ENCODE results near the gene ABTB1.

The ABTB1 gene

DNA sequence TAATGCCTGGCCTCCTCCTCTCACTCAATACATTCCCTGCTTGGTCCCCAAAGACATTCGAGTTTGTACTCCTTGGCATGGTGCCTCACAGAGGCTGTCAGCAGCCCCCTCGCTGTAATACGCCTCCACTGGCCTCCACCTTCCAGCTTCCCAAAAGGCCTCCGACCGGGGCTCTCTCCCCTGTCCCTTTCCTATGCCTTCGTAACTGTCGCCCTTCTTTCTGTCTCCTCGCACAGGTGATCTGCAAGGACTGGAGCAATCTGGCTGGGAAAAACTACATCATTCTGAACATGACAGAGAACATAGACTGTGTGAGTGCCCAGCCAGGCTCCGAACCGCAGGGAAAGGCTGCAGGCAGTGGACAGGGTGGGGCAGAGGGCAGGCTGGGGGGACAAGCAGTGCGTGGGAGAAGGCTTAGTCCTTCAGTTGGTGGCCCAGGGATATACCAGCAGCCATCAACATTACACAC, 10.7 kb upstream of the ABTB1 start:
- Histone ChIP-seq H3K79me2 (ENCODE audit: insufficient read depth, low read length) (no peaks in the 10 kb centered on the region), H3K27me3 (ENCODE audit: insufficient read depth, low read length) (no peaks in the 10 kb centered on the region), H3K9me2 (ENCODE audit: low read depth, low read length) (no peaks in the 10 kb centered on the region), H3K9me3 (ENCODE audit: low read length) (no peaks in the 10 kb centered on the region), H3K9ac (ENCODE audit: low read length) (no peak overlapping the region), H3K4me2 (ENCODE audit: low read length) (no peak overlapping the region), H2AFZ (ENCODE audit: low read length) (no peak overlapping the region), H4K20me1 (ENCODE audit: insufficient read depth, low read length) (no peaks in the 10 kb centered on the region), H3K4me3 (ENCODE audit: low read depth, low read length, poor library complexity, severe bottlenecking) (no peak overlapping the region), H3F3A (ENCODE audit: insufficient read depth, low read length) (no peaks in the 10 kb centered on the region), H3K27ac (ENCODE audit: low read depth, low read length, poor library complexity, severe bottlenecking) (no peak overlapping the region), H3K36me3 (ENCODE audit: insufficient read depth, low read length) (peaks cover 27% of the 10 kb centered on the region), H3K4me1 (ENCODE audit: insufficient read depth, low read length, severe bottlenecking) (no peaks in the 10 kb centered on the region)
- TF ChIP-seq, protein P1, sequence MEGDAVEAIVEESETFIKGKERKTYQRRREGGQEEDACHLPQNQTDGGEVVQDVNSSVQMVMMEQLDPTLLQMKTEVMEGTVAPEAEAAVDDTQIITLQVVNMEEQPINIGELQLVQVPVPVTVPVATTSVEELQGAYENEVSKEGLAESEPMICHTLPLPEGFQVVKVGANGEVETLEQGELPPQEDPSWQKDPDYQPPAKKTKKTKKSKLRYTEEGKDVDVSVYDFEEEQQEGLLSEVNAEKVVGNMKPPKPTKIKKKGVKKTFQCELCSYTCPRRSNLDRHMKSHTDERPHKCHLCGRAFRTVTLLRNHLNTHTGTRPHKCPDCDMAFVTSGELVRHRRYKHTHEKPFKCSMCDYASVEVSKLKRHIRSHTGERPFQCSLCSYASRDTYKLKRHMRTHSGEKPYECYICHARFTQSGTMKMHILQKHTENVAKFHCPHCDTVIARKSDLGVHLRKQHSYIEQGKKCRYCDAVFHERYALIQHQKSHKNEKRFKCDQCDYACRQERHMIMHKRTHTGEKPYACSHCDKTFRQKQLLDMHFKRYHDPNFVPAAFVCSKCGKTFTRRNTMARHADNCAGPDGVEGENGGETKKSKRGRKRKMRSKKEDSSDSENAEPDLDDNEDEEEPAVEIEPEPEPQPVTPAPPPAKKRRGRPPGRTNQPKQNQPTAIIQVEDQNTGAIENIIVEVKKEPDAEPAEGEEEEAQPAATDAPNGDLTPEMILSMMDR (IDR thresholded peaks at IDR 0.05; ENCODE audit: low read length), result no peak
- TF ChIP-seq EZH2 (IDR thresholded peaks at IDR 0.05; ENCODE audit: borderline replicate concordance, low read length), result no peak

DNA sequence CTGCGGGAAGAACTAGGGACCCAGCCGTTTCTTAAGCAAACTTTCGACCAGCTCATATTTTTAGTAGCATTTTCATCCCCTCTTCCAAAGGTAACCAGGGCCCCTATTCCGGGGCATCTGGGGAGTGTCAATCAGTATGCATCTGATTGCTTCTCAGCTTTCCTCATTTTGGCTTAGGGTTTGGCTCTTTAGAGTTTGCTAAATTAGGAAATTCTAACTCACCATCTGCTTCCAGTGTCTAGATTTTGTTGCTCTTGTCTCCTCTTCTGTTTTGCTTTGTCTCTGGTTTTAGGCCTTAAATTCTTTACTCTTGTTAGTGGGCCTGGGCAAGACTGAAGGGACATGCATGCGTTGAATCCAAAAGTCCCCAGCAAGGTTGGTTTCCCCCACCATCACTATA, 9.6 kb upstream of the ABTB1 start:
- Histone ChIP-seq H3K9ac (ENCODE audit: low read length) (no peak overlapping the region), H3K4me1 (ENCODE audit: insufficient read depth, low read length, severe bottlenecking) (no peaks in the 10 kb centered on the region), H3K9me3 (ENCODE audit: low read length) (no peaks in the 10 kb centered on the region), H3K27me3 (ENCODE audit: insufficient read depth, low read length) (no peaks in the 10 kb centered on the region), H3K79me2 (ENCODE audit: insufficient read depth, low read length) (no peaks in the 10 kb centered on the region), H3K4me2 (ENCODE audit: low read length) (no peak overlapping the region), H3K36me3 (ENCODE audit: insufficient read depth, low read length) (peaks cover 27% of the 10 kb centered on the region), H3K4me3 (ENCODE audit: low read depth, low read length, poor library complexity, severe bottlenecking) (no peak overlapping the region), H2AFZ (ENCODE audit: low read length) (no peak overlapping the region), H3F3A (ENCODE audit: insufficient read depth, low read length) (no peaks in the 10 kb centered on the region), H3K9me2 (ENCODE audit: low read depth, low read length) (no peaks in the 10 kb centered on the region), H3K27ac (ENCODE audit: low read depth, low read length, poor library complexity, severe bottlenecking) (no peak overlapping the region), H4K20me1 (ENCODE audit: insufficient read depth, low read length) (no peaks in the 10 kb centered on the region)
- no peak for TF ChIP-seq EZH2 (IDR thresholded peaks at IDR 0.05; ENCODE audit: borderline replicate concordance, low read length)
- TF ChIP-seq, protein P1 (IDR thresholded peaks at IDR 0.05; ENCODE audit: low read length), result no peak

DNA sequence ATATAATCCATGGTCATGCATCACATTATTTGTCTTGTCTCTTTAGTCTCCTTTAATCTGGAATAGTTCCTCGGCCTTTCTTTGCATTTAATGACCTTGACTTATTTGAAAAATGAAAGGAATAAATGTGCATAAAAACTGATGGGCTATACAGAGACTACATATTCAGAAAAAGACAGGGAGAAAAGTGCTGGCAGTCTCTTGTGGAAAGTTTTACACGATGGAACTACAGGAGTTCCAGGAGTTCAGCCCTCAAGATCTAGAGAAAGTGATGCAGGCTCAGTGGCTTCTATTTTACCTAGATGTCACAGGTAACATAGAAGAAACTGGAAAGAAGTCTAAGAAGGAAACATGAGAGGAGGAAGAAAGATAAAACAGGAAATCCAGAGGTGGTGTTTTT, 7.6 kb upstream of the ABTB1 start:
- H4K20me1 ChIP-seq (ENCODE audit: insufficient read depth, low read length), result no peaks in the 10 kb centered on the region
- no peak overlapping the region for H3K4me3 ChIP-seq (ENCODE audit: low read depth, low read length, poor library complexity, severe bottlenecking)
- no peaks in the 10 kb centered on the region for H3K9me3 ChIP-seq (ENCODE audit: low read length)
- H3K36me3 ChIP-seq (ENCODE audit: insufficient read depth, low read length), result peaks cover 26% of the 10 kb centered on the region
- H3K27me3 ChIP-seq (ENCODE audit: insufficient read depth, low read length), result no peaks in the 10 kb centered on the region
- TF ChIP-seq, protein P1 (IDR thresholded peaks at IDR 0.05; ENCODE audit: low read length), result no peak
- no peak for TF ChIP-seq EZH2 (IDR thresholded peaks at IDR 0.05; ENCODE audit: borderline replicate concordance, low read length)
- no peaks in the 10 kb centered on the region for H3K79me2 ChIP-seq (ENCODE audit: insufficient read depth, low read length)
- H2AFZ ChIP-seq (ENCODE audit: low read length), result no peak overlapping the region
- no peak overlapping the region for H3K9ac ChIP-seq (ENCODE audit: low read length)
- no peaks in the 10 kb centered on the region for H3F3A ChIP-seq (ENCODE audit: insufficient read depth, low read length)
- H3K27ac ChIP-seq (ENCODE audit: low read depth, low read length, poor library complexity, severe bottlenecking), result no peak overlapping the region
- H3K9me2 ChIP-seq (ENCODE audit: low read depth, low read length), result no peaks in the 10 kb centered on the region
- no peaks in the 10 kb centered on the region for H3K4me1 ChIP-seq (ENCODE audit: insufficient read depth, low read length, severe bottlenecking)
- no peak overlapping the region for H3K4me2 ChIP-seq (ENCODE audit: low read length)
